GM10248 (cell line): ENCODE data around the gene DUSP23.

Source experiments
- CTCF ChIA-PET: fragments of 300-600 bp; sonication (Branson Sonifier 250); formaldehyde crosslinking; extraction: SDS; loops from one replicate; lab custom pipeline; 2021; ENCODE audit warnings: antibody characterized with exemption; lab: Yijun Ruan, JAX
- POLR2A ChIA-PET: fragments of 350-650 bp; sonication (Branson Sonifier 250); formaldehyde crosslinking; extraction: SDS; loops from one replicate; lab custom pipeline; 2020; ENCODE audit warnings: antibody characterized with exemption; lab: Yijun Ruan, JAX
- DNase-seq: peaks from one replicate; pipeline ENCODE4 v3.0.0; 2012; ENCODE audit errors: extremely low spot score
- CTCF ChIP-seq: IDR thresholded peaks from 2 replicates; pipeline ENCODE4 v1.5.1; 2012; ENCODE audit warnings: mild to moderate bottlenecking, low read depth; ENCODE audit errors: extremely low read depth, missing control alignments, control extremely low read depth

The DUSP23 gene

GRCh38 chr1:159779403-159779851 is 1.3 kb upstream of the DUSP23 start:
- no peak for DNase-seq
- CTCF ChIA-PET: no interaction called here

GRCh38 chr1:159781992-159782391 is 1.2 kb downstream of the DUSP23 start:
- no peak for TF ChIP-seq CTCF
- POLR2A ChIA-PET: no interaction called here
- CTCF ChIA-PET: interaction anchor here (1.2 to 4.0 kb wide), 7 partner anchors 8 to 225 kb away, joined by 3 to 20 read pairs (median 6); partner anchors contain the start of genes FCRL6 and IGSF9
- no peak for DNase-seq

More at GRCh38 chr1:159779403-159779851, 1.3 kb upstream of the DUSP23 start:
- no peak for TF ChIP-seq CTCF
- POLR2A ChIA-PET: no interaction called here

GRCh38 chr1:159783724-159784123 is 3.0 kb downstream of the DUSP23 start:
- ChIA-PET POLR2A (no interaction called here), CTCF (interaction anchor here (4.0 kb wide), 1 partner anchor 224 kb away, joined by 20 read pairs; no protein-coding TSS in a partner anchor)
- DNase-seq: no peak
- no peak for TF ChIP-seq CTCF

GRCh38 chr1:159786465-159786864 is 5.7 kb downstream of the DUSP23 start:
- ChIA-PET CTCF (interaction anchor here (1.1 to 2.9 kb wide), 3 partner anchors 8 to 260 kb away, joined by 3 to 9 read pairs (median 3); no protein-coding TSS in a partner anchor), POLR2A (no interaction called here)
- TF ChIP-seq CTCF: no peak
- DNase-seq: no peak

- POLR2A ChIA-PET: no interaction called here
- CTCF ChIA-PET: interaction anchor here (0.8 to 2.9 kb wide), 4 partner anchors 12 to 364 kb away, joined by 3 to 9 read pairs (median 4); no protein-coding TSS in a partner anchor
- TF ChIP-seq CTCF: no peak
- DNase-seq: no peak
Observed at GRCh38 chr1:159786966-159787365, 6.2 kb downstream of the DUSP23 start.

GRCh38 chr1:159790237-159790917 is 9.6 kb downstream of the DUSP23 start:
- ChIA-PET POLR2A (no interaction called here), CTCF (interaction anchor here (0.8 to 3.1 kb wide), 16 partner anchors 9 to 576 kb away, joined by 3 to 30 read pairs (median 4); partner anchors contain the start of genes DUSP23, FCRL6 and TAGLN2)
- peak; percentile 43 for TF ChIP-seq CTCF
- peak; percentile 31 for DNase-seq
